ENCODE results near the gene GPR142. TPM values are rescaled to one million over a fixed set of nuclear protein-coding genes. Genes with fewer than 3 reads are reported as not detected.
A peak's percentile ranks its signal among the peaks of the same experiment; 100 is the strongest.

The GPR142 gene
- total and polyA plus RNA-seq, 10 of the 15 experiments (the other 5 are each of a cell fraction or from before 2014, with no cell fraction given): not detected

GRCh38 chr17:74417178-74418045 is 50.1 kb downstream of the GPR142 start (continued):
- TF ChIP-seq NBN (IDR thresholded peaks at IDR 0.05): 0 out of 2 replicates have a peak, but pooled peaks have one; percentile 64
- peak; percentile 67 for TF ChIP-seq DPF2 (IDR thresholded peaks at IDR 0.05)
- TF ChIP-seq FOS (IDR thresholded peaks at IDR 0.05; ENCODE audit: borderline replicate concordance, extremely low read depth, insufficient read length): no peak
- no peak for TF ChIP-seq ETV6 (conservative IDR thresholded peaks at IDR 0.05 in 1 of 2, IDR thresholded peaks at IDR 0.05 in 1 of 2; ENCODE audit: borderline replicate concordance in 1 of 2, low read depth in 1 of 2)
- peak; percentile 58 for TF ChIP-seq SKIL (IDR thresholded peaks at IDR 0.05; ENCODE audit: low read depth, poor library complexity, severe bottlenecking)
- peak; percentile 98 for TF ChIP-seq SMARCA5 (IDR thresholded peaks at IDR 0.05)
- TF ChIP-seq E2F8 (IDR thresholded peaks at IDR 0.05; ENCODE audit: low read depth, partially characterized antibody): no peak
- TF ChIP-seq KAT2A (conservative IDR thresholded peaks at IDR 0.05; ENCODE audit: control insufficient read depth, low read depth, low read length): no peak
- no peak for TF ChIP-seq MEF2B (IDR thresholded peaks at IDR 0.05; ENCODE audit: partially characterized antibody, poor library complexity, severe bottlenecking)
- peak; percentile 62; the same call in 1 of the 3 replicates for TF ChIP-seq POU2F2 (IDR thresholded peaks at IDR 0.05; ENCODE audit: borderline replicate concordance, low read depth, low read length)
- TF ChIP-seq MTA2 (IDR thresholded peaks at IDR 0.05; ENCODE audit: low read depth): peak; percentile 47; the same call in 1 of the 2 replicates
- 0 out of 2 replicates have a peak, but pooled peaks have one; percentile 24 for TF ChIP-seq RELB (IDR thresholded peaks at IDR 0.05; ENCODE audit: low read depth)
- TF ChIP-seq ZNF24 (IDR thresholded peaks at IDR 0.05): 0 out of 2 replicates have a peak, but pooled peaks have one; percentile 33

Measured in GM12878 (cell line).